ENCODE results near the gene CALHM1. TPM values are rescaled to one million over a fixed set of nuclear protein-coding genes. Genes with fewer than 3 reads are reported as not detected.
A peak's percentile ranks its signal among the peaks of the same experiment; 100 is the strongest.

Gene CALHM1
- total and polyA plus RNA-seq, 2 experiments from 2014 or later, result 0.08 TPM; not detected in 1

DNA sequence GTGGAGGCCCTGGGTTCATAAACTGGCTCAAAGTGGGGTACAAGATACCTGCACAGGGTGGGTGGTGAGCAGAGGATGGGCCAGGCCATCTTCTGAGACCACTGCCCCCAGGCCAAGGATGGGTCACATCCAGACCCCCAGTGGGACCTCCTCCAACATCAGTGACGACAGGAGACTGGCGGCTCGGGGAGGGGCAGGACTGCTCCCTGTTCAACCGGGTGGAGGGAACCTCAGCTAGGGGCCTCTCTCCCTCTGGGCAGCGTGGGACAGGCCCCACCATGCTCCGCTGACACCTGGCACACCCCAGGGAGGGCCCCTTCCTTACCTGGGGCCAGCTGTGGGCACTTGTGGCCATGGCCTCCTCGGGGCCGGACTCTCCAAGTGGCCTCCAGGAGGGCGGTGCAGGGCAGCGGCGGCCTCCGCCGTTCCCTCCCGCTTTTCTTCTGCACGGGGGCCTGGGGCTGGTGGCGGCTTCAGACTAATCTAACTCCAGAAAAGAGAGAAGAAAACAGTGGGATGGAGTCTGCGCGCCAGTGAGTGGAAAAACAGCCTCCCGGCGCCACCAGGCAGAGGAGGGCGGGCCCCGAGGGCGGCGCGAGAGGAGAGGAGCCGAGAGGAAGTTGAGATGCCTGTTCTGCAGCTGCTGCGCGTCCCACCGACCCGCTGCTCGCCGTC is 6.7 kb downstream of the CALHM1 start, which contains the start of gene CALHM2:
TSS of gene CALHM2 (minus strand) at position 540 of the 675 bp plus-strand sequence. CDS start 2,429 bp downstream, outside the sequence.
- WGBS, 2 experiments (ENCODE audit: low coverage in 1 of 2, low lambda C conversion rate in 2 of 2, missing lambda C conversion rate in 2 of 2), result 1 to 2% methylated on average over 18 to 29 of the region's 32 CpGs
- Histone ChIP-seq H4K20me1 (ENCODE audit: insufficient read depth) (no peaks in the 10 kb centered on the region), H3K79me2 (ENCODE audit: insufficient read depth) (peaks cover 45% of the 10 kb centered on the region), H3K9ac (peak within 1 kb of the TSS; percentile 92), H3K27ac (peak within 1 kb of the TSS; percentile 88), H3K27me3 (replicated peaks; ENCODE audit: insufficient read depth) (no peaks in the 10 kb centered on the region), H3K9me2 (ENCODE audit: insufficient read depth) (no peaks in the 10 kb centered on the region), H3K4me3 (peak within 1 kb of the TSS; percentile 90), H3K4me1 (ENCODE audit: insufficient read depth) (peaks cover 39% of the 10 kb centered on the region), H3K4me2 (ENCODE audit: unreplicated experiment) (peak within 1 kb of the TSS; percentile 91), H3F3A (ENCODE audit: insufficient read depth) (peaks cover 38% of the 10 kb centered on the region), H3K36me3 (ENCODE audit: low read depth) (peaks cover 21% of the 10 kb centered on the region), H3K9me3 (ENCODE audit: low read depth) (no peaks in the 10 kb centered on the region), H2AFZ (peak within 1 kb of the TSS; percentile 82)
- in situ Hi-C loops (cut with MboI), result no loop called here
- peak; percentile 84 for DNase-seq
- TF ChIP-seq EZH2 (IDR thresholded peaks at IDR 0.05; ENCODE audit: insufficient read depth, poor library complexity, severe bottlenecking) (no peak), EZH2phosphoT487 (IDR thresholded peaks at IDR 0.05; ENCODE audit: insufficient read depth, low read depth) (no peak)

DNA sequence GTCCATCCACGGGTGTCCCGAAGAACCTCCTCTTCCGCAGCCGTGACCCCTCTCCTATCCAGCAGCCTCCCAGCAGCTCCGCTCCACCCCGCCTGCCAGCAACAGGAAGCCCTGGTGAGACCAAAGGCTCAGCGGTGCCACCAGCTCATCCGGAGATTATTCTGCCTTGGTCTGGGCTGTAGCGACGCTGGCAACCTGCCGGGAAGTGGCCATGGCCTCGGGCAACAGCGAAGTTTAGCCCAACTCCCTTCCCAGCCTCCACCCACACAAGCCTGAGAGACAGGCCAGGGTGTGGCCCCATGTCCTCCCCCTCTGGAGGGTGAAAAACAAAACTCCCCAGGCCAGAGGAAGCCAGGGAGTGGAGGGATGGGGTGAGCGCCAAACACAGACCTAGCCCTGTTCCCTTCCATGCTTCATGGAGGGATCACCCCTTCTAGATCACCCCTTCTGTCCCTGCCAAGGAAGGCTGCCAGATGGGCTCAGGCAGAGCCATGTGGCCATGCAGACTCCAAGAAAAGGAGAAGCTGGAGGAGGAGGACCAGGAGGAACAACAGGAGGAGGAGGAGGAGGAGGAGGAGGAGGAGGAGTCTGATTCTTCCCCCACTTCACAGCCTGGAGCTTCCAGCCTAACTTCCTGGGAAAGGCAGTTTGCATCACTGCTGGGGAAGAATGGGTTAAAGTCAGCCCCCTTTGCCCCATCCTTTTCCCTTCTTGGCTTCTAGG is 7.4 kb downstream of the CALHM1 start:
- Histone ChIP-seq H3K9me2 (ENCODE audit: insufficient read depth) (no peaks in the 10 kb centered on the region), H3K36me3 (ENCODE audit: low read depth) (peaks cover 22% of the 10 kb centered on the region), H3K9me3 (ENCODE audit: low read depth) (no peaks in the 10 kb centered on the region), H3K4me3 (peak overlapping the region; percentile 90), H3K27ac (peak overlapping the region; percentile 88), H3K27me3 (replicated peaks; ENCODE audit: insufficient read depth) (no peaks in the 10 kb centered on the region), H4K20me1 (ENCODE audit: insufficient read depth) (no peaks in the 10 kb centered on the region), H2AFZ (peak overlapping the region; percentile 82; the same call in 1 of the 2 replicates), H3K79me2 (ENCODE audit: insufficient read depth) (peaks cover 51% of the 10 kb centered on the region), H3K4me2 (ENCODE audit: unreplicated experiment) (peak overlapping the region; percentile 91), H3K4me1 (ENCODE audit: insufficient read depth) (peaks cover 47% of the 10 kb centered on the region), H3F3A (ENCODE audit: insufficient read depth) (peaks cover 38% of the 10 kb centered on the region), H3K9ac (peak overlapping the region; percentile 92)
- DNase-seq, result peak; percentile 81
- in situ Hi-C loops (cut with MboI), result no loop called here
- 1% methylated on average over 14 of the region's 14 CpGs for WGBS, 2 experiments (ENCODE audit: low coverage in 1 of 2, low lambda C conversion rate in 2 of 2, missing lambda C conversion rate in 2 of 2)
- TF ChIP-seq EZH2 (IDR thresholded peaks at IDR 0.05; ENCODE audit: insufficient read depth, poor library complexity, severe bottlenecking) (no peak), EZH2phosphoT487 (IDR thresholded peaks at IDR 0.05; ENCODE audit: insufficient read depth, low read depth) (no peak)

DNA sequence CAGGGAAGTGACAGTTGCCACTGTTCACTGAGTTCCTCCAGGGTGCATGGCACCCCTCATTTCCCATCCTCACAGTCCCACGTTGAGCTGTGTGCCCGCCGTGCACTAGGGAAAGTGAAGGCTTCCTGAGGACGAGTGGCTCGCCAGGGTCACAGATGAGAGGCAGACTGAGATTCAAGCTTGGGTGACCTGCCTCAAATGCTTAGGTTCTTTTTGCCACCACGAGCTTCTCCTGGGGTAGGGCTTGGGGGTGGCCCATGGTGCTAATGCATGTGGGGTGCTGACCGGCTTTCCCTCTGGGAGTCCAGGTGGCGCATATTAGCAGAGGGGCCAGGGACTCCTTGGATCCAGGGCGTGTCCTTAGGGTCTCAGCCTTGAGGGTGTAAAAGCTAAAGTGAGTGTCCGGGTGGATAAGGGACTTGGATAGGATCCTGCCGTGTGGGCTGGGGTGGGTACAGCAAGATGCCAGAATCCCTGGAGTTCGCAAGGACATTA is 8.5 kb downstream of the CALHM1 start:
- in situ Hi-C loops (cut with MboI), result no loop called here
- TF ChIP-seq EZH2phosphoT487 (IDR thresholded peaks at IDR 0.05; ENCODE audit: insufficient read depth, low read depth), result no peak
- no peak for TF ChIP-seq EZH2 (IDR thresholded peaks at IDR 0.05; ENCODE audit: insufficient read depth, poor library complexity, severe bottlenecking)
- Histone ChIP-seq H3K27ac (peak overlapping the region; percentile 88), H3K9ac (peak overlapping the region; percentile 92), H3K4me3 (peak overlapping the region; percentile 90), H3K9me3 (ENCODE audit: low read depth) (no peaks in the 10 kb centered on the region), H2AFZ (no peak overlapping the region), H4K20me1 (ENCODE audit: insufficient read depth) (no peaks in the 10 kb centered on the region), H3K9me2 (ENCODE audit: insufficient read depth) (no peaks in the 10 kb centered on the region), H3K36me3 (ENCODE audit: low read depth) (peaks cover 27% of the 10 kb centered on the region), H3K4me2 (ENCODE audit: unreplicated experiment) (peak overlapping the region; percentile 91), H3K79me2 (ENCODE audit: insufficient read depth) (peaks cover 60% of the 10 kb centered on the region), H3F3A (ENCODE audit: insufficient read depth) (peaks cover 46% of the 10 kb centered on the region), H3K27me3 (replicated peaks; ENCODE audit: insufficient read depth) (no peaks in the 10 kb centered on the region), H3K4me1 (ENCODE audit: insufficient read depth) (peaks cover 55% of the 10 kb centered on the region)
- WGBS, 2 experiments (ENCODE audit: low coverage in 1 of 2, low lambda C conversion rate in 2 of 2, missing lambda C conversion rate in 2 of 2), result 38 to 41% methylated on average over 12 of the region's 12 CpGs
- DNase-seq, result no peak
